ENCODE results near the gene NADK.

Gene NADK

GRCh38 chr1:1764876-1765470 lies 13.3 kb downstream of the NADK start:
- TF ChIP-seq CTCF (IDR thresholded peaks at IDR 0.05; ENCODE audit: low read depth, low read length) = no peak
- in situ Hi-C loops (cut with HindIII; ENCODE audit: low sequenced_read_pairs) = no loop called here
- DNase-seq (ENCODE audit: low read depth, low spot score) = no peak
- H3K4me3 ChIP-seq (ENCODE audit: low read depth, low read length) = no peak overlapping the region

- no peak for DNase-seq (ENCODE audit: low read depth, low spot score)
- TF ChIP-seq CTCF (IDR thresholded peaks at IDR 0.05; ENCODE audit: low read depth, low read length) = no peak
- in situ Hi-C loops (cut with HindIII; ENCODE audit: low sequenced_read_pairs) = no loop called here
- H3K4me3 ChIP-seq (ENCODE audit: low read depth, low read length) = no peak overlapping the region
Observed at GRCh38 chr1:1763657-1764621, 14.3 kb downstream of the NADK start.

- no peak overlapping the region for H3K4me3 ChIP-seq (ENCODE audit: low read depth, low read length)
- in situ Hi-C loops (cut with HindIII; ENCODE audit: low sequenced_read_pairs) = no loop called here
- no peak for DNase-seq (ENCODE audit: low read depth, low spot score)
- TF ChIP-seq CTCF (IDR thresholded peaks at IDR 0.05; ENCODE audit: low read depth, low read length) = no peak
Observed at GRCh38 chr1:1761504-1762376, 16.5 kb downstream of the NADK start.

- no peak for TF ChIP-seq CTCF (IDR thresholded peaks at IDR 0.05; ENCODE audit: low read depth, low read length)
- H3K4me3 ChIP-seq (ENCODE audit: low read depth, low read length) = no peak overlapping the region
- no peak for DNase-seq (ENCODE audit: low read depth, low spot score)
- in situ Hi-C loops (cut with HindIII; ENCODE audit: low sequenced_read_pairs) = no loop called here
Observed at GRCh38 chr1:1760715-1761114, 17.6 kb downstream of the NADK start.

- DNase-seq (ENCODE audit: low read depth, low spot score) = no peak
- in situ Hi-C loops (cut with HindIII; ENCODE audit: low sequenced_read_pairs) = no loop called here
- no peak for TF ChIP-seq CTCF (IDR thresholded peaks at IDR 0.05; ENCODE audit: low read depth, low read length)
- H3K4me3 ChIP-seq (ENCODE audit: low read depth, low read length) = no peak overlapping the region
Observed at GRCh38 chr1:1760345-1760650, 18.0 kb downstream of the NADK start.

All from astrocyte of the spinal cord (primary cell).